NCI-H2196 treated with DMSO at 0.1 percent for 48 hours (cell line): ENCODE measurements around the gene RALGAPB.
"Not testable (repeated sequence)": the region's sequence is repeated elsewhere in the genome, so short reads cannot be mapped to it uniquely, and the experiment has no call there.

ENCODE experiments used
- DNase-seq: peaks from one replicate; lab custom pipeline; 2025; ENCODE audit not compliant: unreplicated experiment; lab: John Stamatoyannopoulos, UW

Gene RALGAPB

GRCh38 chr20:38472513-38473366 is at the start of gene RALGAPB:
RALGAPB (plus strand) TSS chr20:38472843; CDS start chr20:38488433, 15,590 bp downstream.
- peak; percentile 96 for DNase-seq

- DNase-seq: no peak
Observed at GRCh38 chr20:38423541-38423940, 49.1 kb upstream of the RALGAPB start.

DNA sequence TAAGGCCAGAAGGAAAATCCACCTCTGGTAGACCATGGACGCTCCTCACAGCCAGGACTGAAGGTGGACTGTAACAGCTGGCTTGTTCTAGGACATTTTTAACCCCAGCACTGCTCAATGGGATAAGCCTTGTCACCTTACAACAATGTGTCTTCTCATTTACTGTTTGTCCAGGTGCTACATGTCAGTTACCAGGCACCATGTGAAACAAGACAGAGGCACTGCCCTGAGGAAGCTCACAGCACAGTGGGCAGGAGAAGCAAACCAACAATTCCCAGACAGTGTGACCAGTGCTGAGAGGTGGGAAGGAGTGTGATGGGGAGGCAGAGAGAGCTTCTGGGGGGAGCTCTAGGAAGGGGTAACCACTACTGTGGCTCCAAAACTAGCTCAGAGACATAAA is 48.2 kb upstream of the RALGAPB start:
- no peak for DNase-seq

DNA sequence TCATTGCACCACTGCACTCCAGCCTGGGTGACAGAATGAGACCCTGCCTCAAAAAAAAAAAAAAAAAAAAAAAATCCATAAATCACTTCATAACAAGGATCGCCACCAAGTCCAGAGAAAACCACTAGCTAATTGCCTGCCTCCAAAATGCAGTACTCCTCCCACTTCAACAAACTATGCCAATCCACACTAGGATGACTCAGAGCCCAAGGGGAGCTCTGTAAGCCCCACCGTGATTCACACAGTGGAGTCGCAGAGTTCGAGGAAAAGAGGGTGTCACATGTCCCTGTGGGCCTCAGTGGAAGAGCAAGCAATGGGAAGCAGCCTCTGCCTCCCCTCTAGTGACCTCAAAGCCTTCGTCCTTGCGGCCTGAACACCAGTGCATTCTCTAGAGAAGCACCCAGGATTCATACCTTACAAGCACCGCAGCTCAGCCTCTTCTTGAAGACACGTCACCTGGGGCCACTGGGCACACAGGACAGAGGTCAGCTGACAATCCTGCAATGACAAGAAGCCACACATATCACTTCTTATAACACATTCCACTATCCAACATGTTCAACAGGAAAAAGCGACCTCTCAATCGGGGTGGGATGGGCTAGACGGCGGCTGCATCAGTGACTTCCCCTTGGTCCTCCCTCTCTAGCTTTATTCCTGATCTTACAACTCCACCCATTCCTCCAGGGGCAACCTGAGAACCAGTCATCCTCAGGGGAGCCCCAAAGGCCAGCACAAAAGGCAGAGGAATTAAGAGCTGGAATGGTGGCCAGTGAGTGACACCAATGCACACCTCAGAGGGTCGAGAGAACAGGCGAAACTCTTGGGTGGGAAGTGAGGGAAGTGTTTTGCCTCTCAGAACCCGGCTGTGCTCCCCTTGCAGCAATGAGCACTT is 46.4 kb upstream of the RALGAPB start:
- no peak for DNase-seq

DNA sequence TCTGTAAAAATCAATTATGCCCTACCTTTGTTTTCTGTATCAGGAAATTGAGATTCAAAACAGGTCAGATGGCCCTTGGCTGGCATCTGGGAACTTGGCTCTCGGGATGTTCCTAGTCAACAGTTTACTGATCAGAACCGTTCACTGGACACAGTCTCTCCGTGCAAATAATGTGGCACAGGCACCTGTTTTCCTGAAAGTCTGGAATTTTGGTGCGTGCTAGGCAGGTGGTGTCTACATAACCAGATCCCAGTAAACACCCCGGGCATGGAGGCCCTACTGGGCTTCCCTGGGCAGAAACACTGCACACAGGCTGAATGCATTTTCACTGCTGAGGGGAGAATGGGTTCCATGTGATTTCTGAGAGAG is 45.0 kb upstream of the RALGAPB start:
- DNase-seq: no peak

DNA sequence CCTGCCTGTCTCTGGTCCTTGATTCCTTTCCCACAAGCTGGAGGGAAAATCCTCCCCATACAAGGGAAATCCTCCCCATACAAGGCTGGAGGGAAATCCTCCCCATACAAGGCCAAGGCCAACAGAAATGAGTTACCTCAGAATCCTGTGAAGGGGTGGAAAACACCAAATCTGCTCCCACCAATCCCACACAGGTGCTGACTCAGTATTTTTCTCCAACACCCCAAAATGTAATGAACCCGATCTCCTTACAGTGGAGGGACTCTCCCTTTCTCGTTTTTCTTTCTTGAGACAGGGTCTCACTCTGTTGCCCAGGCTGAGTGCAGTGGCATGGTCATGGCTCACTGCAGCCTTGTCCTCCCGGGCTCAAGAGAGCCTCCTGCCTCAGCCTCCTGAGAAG is 43.8 kb upstream of the RALGAPB start:
- no peak for DNase-seq

- DNase-seq: no peak
Observed at GRCh38 chr20:38429301-38429700, 43.3 kb upstream of the RALGAPB start.

DNA sequence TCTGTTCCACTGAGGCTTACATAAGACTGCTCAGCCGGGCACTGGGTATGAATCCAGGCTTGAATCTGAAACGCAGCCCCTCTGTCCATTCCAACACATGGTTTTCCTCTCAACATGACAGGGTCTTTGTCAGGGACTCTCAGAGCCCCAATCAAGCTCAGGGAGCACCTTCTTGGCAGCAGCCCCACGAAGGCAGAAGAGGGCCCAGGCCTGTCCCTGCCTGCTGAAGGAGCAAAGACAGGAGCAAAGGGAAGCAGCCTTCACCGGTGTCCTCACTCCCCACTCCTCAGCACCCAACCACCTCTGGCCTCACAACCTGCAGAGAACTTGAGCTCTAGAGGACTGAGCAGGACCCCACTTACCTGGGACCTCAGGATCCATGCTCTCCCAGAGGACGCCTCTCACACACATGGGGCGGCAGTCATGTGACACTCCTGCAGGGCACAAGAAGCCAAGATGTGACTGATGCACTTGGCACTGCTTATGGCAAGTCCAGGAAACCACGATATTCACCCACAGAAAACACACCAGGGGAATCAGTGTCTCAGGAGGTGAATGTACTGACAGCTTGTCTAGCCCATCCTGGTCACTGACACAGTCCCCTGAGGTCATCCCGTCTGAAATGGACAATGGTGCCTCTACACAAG is 41.8 kb upstream of the RALGAPB start:
- no peak for DNase-seq

- no peak for DNase-seq
Observed at GRCh38 chr20:38432292-38432691, 40.4 kb upstream of the RALGAPB start.

- not testable (repeated sequence) for DNase-seq
Observed at GRCh38 chr20:38432870-38433269, 39.8 kb upstream of the RALGAPB start.

GRCh38 chr20:38433304-38433972 is 39.2 kb upstream of the RALGAPB start:
- DNase-seq: no peak

GRCh38 chr20:38434301-38434741 is 38.3 kb upstream of the RALGAPB start:
- no peak for DNase-seq

- peak; percentile 77 for DNase-seq
Observed at GRCh38 chr20:38434770-38435554, 37.7 kb upstream of the RALGAPB start, which contains the start of gene SNHG17. SNHG17 (minus strand) TSS chr20:38435328.

- no peak for DNase-seq
Observed at GRCh38 chr20:38435555-38435939, 37.1 kb upstream of the RALGAPB start.

DNA sequence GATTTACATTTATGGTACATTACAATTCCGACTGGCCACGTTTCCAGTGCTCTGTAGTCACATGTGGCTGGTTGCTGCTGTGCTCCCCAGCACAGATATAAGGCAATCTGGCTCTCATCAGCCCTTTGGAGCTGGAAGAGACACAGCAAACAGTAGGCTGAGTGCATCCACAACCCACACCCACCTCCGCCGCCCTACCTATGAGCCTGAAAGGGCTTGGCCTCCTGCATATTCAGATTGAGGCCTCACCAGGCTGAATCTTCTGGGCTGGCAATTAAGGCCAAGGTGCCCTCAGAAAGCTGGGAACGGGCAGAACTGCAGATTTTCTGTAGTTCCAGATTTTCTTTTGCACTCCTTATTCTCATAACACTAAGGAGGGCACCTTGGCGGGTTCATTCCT is 34.8 kb upstream of the RALGAPB start:
- DNase-seq: no peak

- DNase-seq: not testable (repeated sequence)
Observed at GRCh38 chr20:38441110-38441509, 31.5 kb upstream of the RALGAPB start.

DNA sequence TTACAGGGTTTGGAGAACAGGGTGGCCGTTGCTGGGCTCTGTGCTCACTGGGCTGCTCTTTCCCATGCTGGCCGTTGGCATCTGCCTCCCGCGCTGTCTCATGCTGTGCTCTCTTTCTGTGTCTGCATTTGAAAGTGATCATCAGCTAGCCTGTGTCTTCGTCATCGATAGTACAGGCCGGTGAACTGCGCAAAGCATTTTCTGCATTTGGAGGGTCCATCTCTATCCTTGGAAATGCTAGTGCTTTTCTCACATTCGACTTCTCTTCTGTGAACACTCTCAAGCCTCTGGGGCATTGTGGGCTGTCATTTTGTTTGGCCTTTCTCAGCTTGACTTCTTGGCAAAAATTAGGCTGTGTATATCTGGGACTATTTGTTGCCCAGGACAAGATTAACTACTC is 30.7 kb upstream of the RALGAPB start:
- no peak for DNase-seq

DNA sequence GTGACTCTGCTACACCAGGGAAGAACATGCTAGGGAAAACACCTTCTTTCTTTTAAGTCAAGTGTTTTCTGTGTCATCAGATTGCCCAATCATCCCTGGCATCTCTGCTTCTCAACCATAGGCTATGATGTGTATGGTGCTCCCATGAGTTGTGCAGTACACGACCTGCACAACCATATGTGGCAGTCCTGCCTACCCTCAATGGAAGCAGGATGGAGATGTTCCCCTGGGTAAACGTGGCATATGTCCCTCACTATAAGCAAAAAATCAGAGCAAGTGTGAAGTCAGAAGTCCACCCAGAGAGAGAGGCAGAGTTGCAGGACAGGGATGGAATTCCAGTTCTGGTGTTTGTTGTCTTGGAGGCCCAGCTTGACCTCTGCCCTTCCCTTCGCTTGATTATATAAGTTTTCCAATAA is 27.3 kb upstream of the RALGAPB start:
- DNase-seq: no peak

- no peak for DNase-seq
Observed at GRCh38 chr20:38445901-38446425, 26.7 kb upstream of the RALGAPB start.
